OCI-LY1 (cell line): ENCODE data around the gene DGKD.

Experiments used
- EZH2 ChIP-seq: fragments of 200-600 bp; sonication (generic), shearing (Covaris generic); IDR thresholded peaks from 2 replicates; pipeline ENCODE4 v1.8.0; 2017; ENCODE audit warnings: borderline replicate concordance, mixed run types, mild to moderate bottlenecking, antibody characterized with exemption, low read length, moderate library complexity, mixed read lengths
- TF ChIP-seq, protein P1 (sequence below): fragments of 200-600 bp; sonication (generic), shearing (Covaris generic); IDR thresholded peaks from 2 replicates; pipeline ENCODE4 v1.5.1; 2017; ENCODE audit warnings: mild to moderate bottlenecking, antibody characterized with exemption, low read length, moderate library complexity, mixed read lengths

DNA sequence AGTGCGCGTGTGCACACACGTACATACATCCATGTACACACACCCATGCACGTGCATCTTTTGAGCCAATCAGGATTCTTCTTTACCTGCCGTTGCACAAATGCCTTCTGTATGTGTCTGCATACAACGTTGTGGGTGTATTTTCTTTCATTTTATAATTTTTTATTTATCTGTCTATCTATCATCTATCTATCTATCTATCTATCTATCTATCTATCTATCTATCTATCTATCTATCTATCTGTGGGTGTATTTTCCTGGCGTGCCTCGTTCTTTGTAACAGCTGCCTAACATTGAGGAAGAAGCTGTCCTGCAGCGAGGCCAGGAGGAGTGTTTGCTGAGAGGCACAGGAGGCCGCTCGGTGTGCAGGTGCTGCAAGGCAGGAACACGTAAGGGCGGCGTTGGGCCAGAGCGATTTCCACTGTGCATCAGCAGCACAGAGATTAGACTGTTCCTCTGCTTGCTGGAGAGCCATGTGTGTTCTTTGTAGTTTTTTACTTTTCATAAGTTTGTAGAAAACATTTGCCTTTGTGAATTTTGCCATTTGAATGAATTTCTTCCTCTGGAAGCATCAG is 84.4 kb downstream of the DGKD start:
- TF ChIP-seq, protein P1, sequence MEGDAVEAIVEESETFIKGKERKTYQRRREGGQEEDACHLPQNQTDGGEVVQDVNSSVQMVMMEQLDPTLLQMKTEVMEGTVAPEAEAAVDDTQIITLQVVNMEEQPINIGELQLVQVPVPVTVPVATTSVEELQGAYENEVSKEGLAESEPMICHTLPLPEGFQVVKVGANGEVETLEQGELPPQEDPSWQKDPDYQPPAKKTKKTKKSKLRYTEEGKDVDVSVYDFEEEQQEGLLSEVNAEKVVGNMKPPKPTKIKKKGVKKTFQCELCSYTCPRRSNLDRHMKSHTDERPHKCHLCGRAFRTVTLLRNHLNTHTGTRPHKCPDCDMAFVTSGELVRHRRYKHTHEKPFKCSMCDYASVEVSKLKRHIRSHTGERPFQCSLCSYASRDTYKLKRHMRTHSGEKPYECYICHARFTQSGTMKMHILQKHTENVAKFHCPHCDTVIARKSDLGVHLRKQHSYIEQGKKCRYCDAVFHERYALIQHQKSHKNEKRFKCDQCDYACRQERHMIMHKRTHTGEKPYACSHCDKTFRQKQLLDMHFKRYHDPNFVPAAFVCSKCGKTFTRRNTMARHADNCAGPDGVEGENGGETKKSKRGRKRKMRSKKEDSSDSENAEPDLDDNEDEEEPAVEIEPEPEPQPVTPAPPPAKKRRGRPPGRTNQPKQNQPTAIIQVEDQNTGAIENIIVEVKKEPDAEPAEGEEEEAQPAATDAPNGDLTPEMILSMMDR, result no peak
- no peak for TF ChIP-seq EZH2
